Measurements from ENCODE around the gene TIAL1. TPM values are rescaled to one million over a fixed set of nuclear protein-coding genes. Genes with fewer than 3 reads are reported as not detected.
A peak's percentile ranks its signal among the peaks of the same experiment; 100 is the strongest.

TIAL1 gene
- total and polyA plus RNA-seq, 2 of the 13 experiments (the other 11 are each of a cell fraction or from before 2014, with no cell fraction given), result 31.5 to 148 TPM

DNA sequence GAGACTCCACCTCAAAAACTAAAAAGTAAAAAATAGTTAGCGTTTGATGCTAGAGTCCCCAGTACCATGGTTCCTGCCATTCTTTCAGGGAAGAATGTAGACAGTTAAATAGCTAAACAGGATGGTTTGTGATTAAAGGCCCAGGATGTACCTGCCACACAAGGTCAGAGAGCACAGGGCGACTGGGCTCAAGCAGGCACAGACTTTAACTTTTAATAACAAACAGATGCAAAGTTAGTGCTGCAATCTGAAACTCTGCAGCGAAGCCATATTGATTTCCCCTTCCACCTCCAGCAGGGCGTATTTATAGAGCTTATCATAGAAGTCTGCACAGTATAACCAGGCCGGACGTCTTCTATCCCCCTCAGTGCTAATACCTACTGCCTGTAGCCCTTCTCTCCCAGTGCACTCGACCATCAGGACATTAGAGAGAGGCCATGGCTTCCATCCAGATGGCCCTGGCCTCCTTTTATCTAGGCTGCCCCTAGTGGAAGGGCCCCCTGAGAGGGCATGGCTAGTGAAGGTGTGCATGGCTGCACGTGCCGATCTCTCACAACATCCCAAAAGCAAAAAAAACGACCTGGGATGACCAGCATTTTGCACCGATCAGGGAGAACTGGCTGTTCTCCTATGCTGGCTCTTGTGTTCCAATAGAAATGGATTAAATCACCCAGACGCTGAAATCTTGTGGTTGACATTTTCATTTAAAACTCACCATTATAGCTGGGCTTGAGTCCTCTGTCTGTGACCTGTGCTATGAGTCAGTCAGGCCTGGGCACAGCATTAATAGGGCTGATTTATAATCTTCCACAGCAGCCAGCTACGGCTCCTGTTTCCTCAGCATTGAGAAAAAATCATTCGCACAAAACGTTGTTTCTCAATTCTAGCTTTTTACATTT is 46.8 kb upstream of the TIAL1 start (continued):
- TF ChIP-seq ZBTB49 (CRISPR knock-in tag; IDR thresholded peaks at IDR 0.05; ENCODE audit: borderline replicate concordance), result no peak
- no peak for TF ChIP-seq ZNF777 (CRISPR knock-in tag; IDR thresholded peaks at IDR 0.05)
- peak; percentile 32; the same call in 1 of the 2 replicates for TF ChIP-seq RXRA (CRISPR knock-in tag; IDR thresholded peaks at IDR 0.05)
- no peak for TF ChIP-seq ZNF839 (CRISPR knock-in tag; IDR thresholded peaks at IDR 0.05; ENCODE audit: borderline replicate concordance)
- no peak for TF ChIP-seq ZNF792 (CRISPR knock-in tag; IDR thresholded peaks at IDR 0.05)
- no peak for TF ChIP-seq JUND (CRISPR knock-in tag; IDR thresholded peaks at IDR 0.05)
- no peak for TF ChIP-seq BCL3 (CRISPR knock-in tag; IDR thresholded peaks at IDR 0.05)
- TF ChIP-seq GTF2F1 (IDR thresholded peaks at IDR 0.05; ENCODE audit: low read length), result no peak
- TF ChIP-seq ZC3H13 (CRISPR knock-in tag; IDR thresholded peaks at IDR 0.05), result no peak
- no peak for TF ChIP-seq ZNF468 (CRISPR knock-in tag; IDR thresholded peaks at IDR 0.05)
- TF ChIP-seq RFXANK (CRISPR knock-in tag; IDR thresholded peaks at IDR 0.05), result no peak
- TF ChIP-seq SOX5 (CRISPR knock-in tag; IDR thresholded peaks at IDR 0.05; ENCODE audit: borderline replicate concordance), result peak; percentile 46; the same call in 1 of the 2 replicates
- TF ChIP-seq, protein P1, sequence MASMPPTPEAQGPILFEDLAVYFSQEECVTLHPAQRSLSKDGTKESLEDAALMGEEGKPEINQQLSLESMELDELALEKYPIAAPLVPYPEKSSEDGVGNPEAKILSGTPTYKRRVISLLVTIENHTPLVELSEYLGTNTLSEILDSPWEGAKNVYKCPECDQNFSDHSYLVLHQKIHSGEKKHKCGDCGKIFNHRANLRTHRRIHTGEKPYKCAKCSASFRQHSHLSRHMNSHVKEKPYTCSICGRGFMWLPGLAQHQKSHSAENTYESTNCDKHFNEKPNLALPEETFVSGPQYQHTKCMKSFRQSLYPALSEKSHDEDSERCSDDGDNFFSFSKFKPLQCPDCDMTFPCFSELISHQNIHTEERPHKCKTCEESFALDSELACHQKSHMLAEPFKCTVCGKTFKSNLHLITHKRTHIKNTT (CRISPR knock-in tag; IDR thresholded peaks at IDR 0.05), result no peak
- no peak for TF ChIP-seq ZNF33B (CRISPR knock-in tag; IDR thresholded peaks at IDR 0.05)
- TF ChIP-seq ZNF496 (CRISPR knock-in tag; IDR thresholded peaks at IDR 0.05; ENCODE audit: insufficient replicate concordance), result no peak
- TF ChIP-seq KDM4B (CRISPR knock-in tag; IDR thresholded peaks at IDR 0.05), result no peak
- TF ChIP-seq TAF1 (CRISPR knock-in tag; IDR thresholded peaks at IDR 0.05), result no peak; the same call in 1 of the 2 replicates
- TF ChIP-seq TGIF2 (CRISPR knock-in tag; IDR thresholded peaks at IDR 0.05), result no peak
- no peak for TF ChIP-seq IRF1 (CRISPR knock-in tag; IDR thresholded peaks at IDR 0.05; ENCODE audit: low read depth)
- TF ChIP-seq ZNF678 (CRISPR knock-in tag; IDR thresholded peaks at IDR 0.05), result no peak
- no peak for TF ChIP-seq BCLAF1 (IDR thresholded peaks at IDR 0.05)
- no peak for TF ChIP-seq ZNF430 (CRISPR knock-in tag; IDR thresholded peaks at IDR 0.05)
- peak; percentile 45; the same call in 1 of the 2 replicates for TF ChIP-seq HDAC1 (CRISPR knock-in tag; IDR thresholded peaks at IDR 0.05)

Measured in HepG2 (cell line).